Measurements from ENCODE around the gene BCAT1.
"Not testable (repeated sequence)": the region's sequence is repeated elsewhere in the genome, so short reads cannot be mapped to it uniquely, and the experiment has no call there.

The BCAT1 gene

DNA sequence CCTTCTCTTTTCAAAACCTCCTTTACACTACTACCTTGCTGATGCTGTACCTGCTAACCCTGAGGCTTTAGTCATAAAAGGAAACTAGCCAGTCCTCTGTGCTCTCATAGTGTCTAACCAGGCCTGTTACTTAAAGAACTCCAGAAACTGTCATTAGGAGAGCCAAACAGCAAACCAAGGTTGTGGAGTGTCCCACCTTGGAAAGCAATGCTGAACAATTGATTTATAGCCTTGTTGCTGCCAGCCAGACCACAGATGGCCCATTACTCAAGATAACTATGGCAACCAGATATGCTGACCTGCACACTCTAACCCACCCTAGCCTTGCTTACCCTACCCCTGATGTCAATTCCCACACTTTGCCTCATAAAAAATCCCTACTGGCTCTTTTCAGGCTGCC is 26.5 kb upstream of the BCAT1 start:
- TF ChIP-seq, protein P1, sequence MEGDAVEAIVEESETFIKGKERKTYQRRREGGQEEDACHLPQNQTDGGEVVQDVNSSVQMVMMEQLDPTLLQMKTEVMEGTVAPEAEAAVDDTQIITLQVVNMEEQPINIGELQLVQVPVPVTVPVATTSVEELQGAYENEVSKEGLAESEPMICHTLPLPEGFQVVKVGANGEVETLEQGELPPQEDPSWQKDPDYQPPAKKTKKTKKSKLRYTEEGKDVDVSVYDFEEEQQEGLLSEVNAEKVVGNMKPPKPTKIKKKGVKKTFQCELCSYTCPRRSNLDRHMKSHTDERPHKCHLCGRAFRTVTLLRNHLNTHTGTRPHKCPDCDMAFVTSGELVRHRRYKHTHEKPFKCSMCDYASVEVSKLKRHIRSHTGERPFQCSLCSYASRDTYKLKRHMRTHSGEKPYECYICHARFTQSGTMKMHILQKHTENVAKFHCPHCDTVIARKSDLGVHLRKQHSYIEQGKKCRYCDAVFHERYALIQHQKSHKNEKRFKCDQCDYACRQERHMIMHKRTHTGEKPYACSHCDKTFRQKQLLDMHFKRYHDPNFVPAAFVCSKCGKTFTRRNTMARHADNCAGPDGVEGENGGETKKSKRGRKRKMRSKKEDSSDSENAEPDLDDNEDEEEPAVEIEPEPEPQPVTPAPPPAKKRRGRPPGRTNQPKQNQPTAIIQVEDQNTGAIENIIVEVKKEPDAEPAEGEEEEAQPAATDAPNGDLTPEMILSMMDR (IDR thresholded peaks at IDR 0.05; ENCODE audit: extremely low read depth, missing control alignments) = no peak
- no peak for DNase-seq (ENCODE audit: low spot score)

DNA sequence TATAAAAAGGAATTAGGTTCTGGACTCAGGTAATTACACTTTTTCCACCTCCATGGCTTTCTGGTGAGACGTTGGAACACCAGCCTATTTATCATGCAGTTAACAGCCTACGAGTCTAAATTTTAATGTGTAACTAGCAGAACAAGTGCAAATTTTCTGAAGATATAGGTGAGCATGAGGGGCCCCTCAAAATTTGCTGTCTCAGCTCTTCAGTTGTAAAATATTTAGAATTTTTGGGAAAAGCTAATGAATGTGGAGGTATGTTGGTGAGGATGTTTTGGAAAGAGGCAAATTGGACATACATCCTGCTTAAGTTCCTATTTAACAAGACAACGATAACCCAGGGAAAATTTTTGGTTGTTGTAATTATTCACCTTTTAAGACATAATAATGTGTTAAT is 25.3 kb upstream of the BCAT1 start:
- DNase-seq (ENCODE audit: low spot score) = no peak
- TF ChIP-seq, protein P1 (IDR thresholded peaks at IDR 0.05; ENCODE audit: extremely low read depth, missing control alignments) = no peak

- DNase-seq (ENCODE audit: low spot score) = no peak
- TF ChIP-seq, protein P1 (IDR thresholded peaks at IDR 0.05; ENCODE audit: extremely low read depth, missing control alignments) = no peak
Observed at GRCh38 chr12:24972078-24972477, 23.2 kb upstream of the BCAT1 start.

DNA sequence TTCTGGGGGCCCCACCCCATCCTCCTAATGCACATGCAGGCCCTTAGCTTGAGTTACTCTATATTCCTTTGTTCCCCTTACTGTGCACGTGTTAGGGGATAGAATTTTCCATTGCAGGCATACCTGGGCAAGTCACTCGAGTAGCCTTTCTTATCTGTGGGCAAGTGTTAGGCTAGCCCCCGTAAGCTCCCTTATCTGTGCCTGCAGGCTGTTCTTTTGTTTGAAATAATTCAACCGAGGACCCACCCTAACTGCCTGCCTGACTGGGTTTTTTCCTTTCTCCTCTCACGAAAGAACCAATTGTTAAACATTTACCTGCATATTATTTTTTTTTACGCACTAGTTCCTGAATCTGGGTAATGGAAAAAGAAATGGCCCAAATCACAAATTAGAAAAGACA is 21.3 kb upstream of the BCAT1 start:
- TF ChIP-seq, protein P1 (IDR thresholded peaks at IDR 0.05; ENCODE audit: extremely low read depth, missing control alignments) = no peak
- no peak for DNase-seq (ENCODE audit: low spot score)

DNA sequence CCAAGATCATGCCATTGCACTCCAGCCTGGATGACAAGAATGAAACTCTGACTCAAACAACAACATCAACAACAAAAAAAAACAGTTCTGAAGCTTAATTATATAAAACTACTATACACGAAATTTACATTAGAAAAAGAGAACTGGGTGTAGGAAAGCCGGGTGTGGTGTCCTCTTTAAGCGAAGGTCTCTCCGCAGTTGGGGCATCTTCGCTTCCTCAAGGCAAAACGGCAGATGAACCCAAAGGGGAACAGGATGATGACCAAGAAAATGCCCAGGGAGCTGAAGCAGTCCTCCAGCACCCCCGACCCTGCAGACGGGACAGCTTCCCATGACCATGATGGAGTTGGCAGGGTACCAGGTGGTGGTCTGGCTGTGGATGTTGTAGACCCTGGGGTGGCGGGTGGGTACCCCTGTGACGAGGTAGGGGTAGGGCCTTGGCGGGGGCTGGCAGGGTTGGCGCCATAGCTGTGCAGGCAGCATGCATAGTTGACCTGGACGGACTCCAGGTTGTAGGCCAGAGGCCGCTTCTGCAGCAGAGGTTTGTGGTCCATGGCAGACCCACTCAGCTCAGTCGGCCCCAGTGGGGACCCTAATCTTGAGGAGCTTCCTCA is 18.2 kb upstream of the BCAT1 start:
- no peak for DNase-seq (ENCODE audit: low spot score)
- TF ChIP-seq, protein P1 (IDR thresholded peaks at IDR 0.05; ENCODE audit: extremely low read depth, missing control alignments) = no peak

DNA sequence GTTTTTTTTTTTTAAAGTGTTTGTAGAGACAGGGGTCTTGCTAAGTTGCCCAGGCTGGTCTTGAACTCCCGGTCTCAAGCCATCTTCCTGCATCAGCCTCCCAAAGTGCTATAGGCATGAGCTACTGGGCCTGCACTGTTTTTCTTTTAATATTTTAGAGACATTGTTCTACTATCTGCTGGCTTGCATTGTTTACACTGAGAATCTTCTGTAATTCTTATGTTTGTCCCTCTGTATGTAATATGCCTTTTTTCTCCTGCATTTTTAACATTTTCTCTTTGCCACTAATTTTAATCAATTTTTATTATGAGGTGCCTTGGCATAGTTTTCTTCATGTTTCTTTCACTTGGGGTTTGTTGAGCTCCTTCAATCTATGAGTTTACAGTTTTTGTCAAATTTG is 15.4 kb upstream of the BCAT1 start:
- DNase-seq (ENCODE audit: low spot score) = no peak
- TF ChIP-seq, protein P1 (IDR thresholded peaks at IDR 0.05; ENCODE audit: extremely low read depth, missing control alignments) = no peak

DNA sequence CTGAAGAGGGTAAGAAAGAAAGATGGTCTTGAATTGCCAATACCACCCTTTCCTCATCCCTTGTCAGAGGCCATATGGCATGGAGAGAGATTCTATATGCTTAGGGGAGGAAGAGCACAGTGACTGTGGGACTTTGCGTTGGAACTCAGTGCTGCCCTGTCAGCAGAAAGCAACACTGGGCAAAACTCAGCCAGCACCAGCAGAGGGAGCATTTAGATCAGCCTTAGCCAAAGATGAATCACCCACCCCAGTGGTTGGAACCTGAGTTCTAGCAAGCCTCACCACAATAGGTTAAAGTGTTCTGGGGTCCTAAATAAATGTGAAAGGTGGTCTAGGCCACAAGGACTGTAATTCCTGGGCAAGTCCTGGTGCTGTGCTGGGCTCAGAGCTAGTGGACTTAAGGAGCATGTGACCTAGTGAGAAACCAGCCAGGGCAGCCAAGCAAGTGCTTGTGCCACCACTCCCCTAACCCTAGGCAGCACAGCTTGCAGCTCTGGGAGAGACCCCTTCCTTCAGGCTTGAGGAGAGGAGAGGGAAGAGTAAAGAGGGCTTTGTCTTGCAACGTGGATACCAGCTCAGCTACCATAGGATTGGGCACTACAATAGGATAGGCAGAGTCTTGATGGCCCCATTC is 11.4 kb upstream of the BCAT1 start:
- peak; percentile 41 for DNase-seq (ENCODE audit: low spot score)
- TF ChIP-seq, protein P1 (IDR thresholded peaks at IDR 0.05; ENCODE audit: extremely low read depth, missing control alignments) = peak; percentile 45

DNA sequence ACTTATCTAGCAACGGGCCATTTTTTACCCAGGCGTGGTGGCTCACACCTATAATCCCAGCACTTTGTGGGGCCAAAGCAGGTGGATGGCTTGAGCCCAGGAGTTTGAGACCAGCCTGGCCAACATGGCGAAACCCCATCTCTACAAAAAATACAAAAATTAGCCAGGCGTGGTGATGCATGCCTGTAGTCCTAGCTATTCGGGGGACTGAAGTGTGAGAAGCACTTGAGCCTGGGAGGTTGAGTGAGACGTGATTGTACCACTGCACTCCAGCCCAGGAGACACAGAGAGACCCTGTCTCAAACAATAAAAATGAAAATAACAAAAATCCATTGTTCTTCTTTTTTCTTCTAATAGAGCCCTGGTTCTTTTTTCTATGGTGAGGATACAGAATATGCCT is 7.5 kb upstream of the BCAT1 start:
- DNase-seq (ENCODE audit: low spot score) = not testable (repeated sequence)
